DOHH2 (cell line): ENCODE measurements around the gene TNPO1.

ENCODE experiments used
- CTCF ChIP-seq: fragments of 200-600 bp; sonication (generic); IDR thresholded peaks from one replicate; pipeline ENCODE4 v1.5.1; 2014; ENCODE audit warnings: antibody characterized with exemption, mild to moderate bottlenecking, low read depth, low read length; ENCODE audit not compliant: poor library complexity, severe bottlenecking
- EZH2phosphoT487 ChIP-seq: fragments of 200-600 bp; sonication (generic); IDR thresholded peaks from 2 replicates; pipeline ENCODE4 v1.6.1; 2017; ENCODE audit warnings: borderline replicate concordance, mild to moderate bottlenecking, antibody characterized with exemption, low read length, moderate library complexity, mixed read lengths

GRCh38 chr5:72940082-72940481, 123.6 kb downstream of the TNPO1 start:
- no peak for TF ChIP-seq CTCF
- no peak for TF ChIP-seq EZH2phosphoT487
